Measurements from ENCODE around the gene CELF3.

Gene CELF3

GRCh38 chr1:151720974-151721787, 4.6 kb upstream of the CELF3 start, which contains the start of gene RIIAD1:
Gene RIIAD1, plus strand, starts transcription at chr1:151721522. Its CDS starts 15 bp downstream, at chr1:151721537.
- peak; percentile 81 for DNase-seq (ENCODE audit: low spot score)

GRCh38 chr1:151720554-151720953, 4.0 kb upstream of the CELF3 start:
- DNase-seq (ENCODE audit: low spot score), result peak; percentile 64

- no peak for DNase-seq (ENCODE audit: low spot score)
Measured at GRCh38 chr1:151720125-151720524, 3.5 kb upstream of the CELF3 start.

- DNase-seq (ENCODE audit: low spot score), result no peak
Measured at GRCh38 chr1:151718666-151719065, 2.1 kb upstream of the CELF3 start.

GRCh38 chr1:151718011-151718431, 1.4 kb upstream of the CELF3 start:
- peak; percentile 56 for DNase-seq (ENCODE audit: low spot score)

- DNase-seq (ENCODE audit: low spot score), result no peak
Measured at GRCh38 chr1:151716405-151716762, 219 bp downstream of the CELF3 start.

- no peak for DNase-seq (ENCODE audit: low spot score)
Measured at GRCh38 chr1:151715726-151716404, 738 bp downstream of the CELF3 start.

GRCh38 chr1:151714820-151715725, 1.5 kb downstream of the CELF3 start:
- no peak for DNase-seq (ENCODE audit: low spot score)

GRCh38 chr1:151713874-151714273, 2.7 kb downstream of the CELF3 start:
- DNase-seq (ENCODE audit: low spot score), result no peak

- no peak for DNase-seq (ENCODE audit: low spot score)
Measured at GRCh38 chr1:151713044-151713443, 3.6 kb downstream of the CELF3 start.

GRCh38 chr1:151711951-151712350, 4.7 kb downstream of the CELF3 start:
- DNase-seq (ENCODE audit: low spot score), result no peak

- no peak for DNase-seq (ENCODE audit: low spot score)
Measured at GRCh38 chr1:151711044-151711800, 5.4 kb downstream of the CELF3 start.

GRCh38 chr1:151710187-151710840, 6.3 kb downstream of the CELF3 start:
- DNase-seq (ENCODE audit: low spot score), result peak; percentile 42

- DNase-seq (ENCODE audit: low spot score), result no peak
Measured at GRCh38 chr1:151708891-151709290, 7.7 kb downstream of the CELF3 start.

GRCh38 chr1:151707541-151708065, 9.0 kb downstream of the CELF3 start:
- DNase-seq (ENCODE audit: low spot score), result no peak

GRCh38 chr1:151706464-151707415, 9.9 kb downstream of the CELF3 start:
- DNase-seq (ENCODE audit: low spot score), result no peak

GRCh38 chr1:151705753-151706463, 10.7 kb downstream of the CELF3 start:
- DNase-seq (ENCODE audit: low spot score), result no peak

GRCh38 chr1:151705146-151705545, 11.5 kb downstream of the CELF3 start:
- DNase-seq (ENCODE audit: low spot score), result no peak

GRCh38 chr1:151704246-151704645, 12.4 kb downstream of the CELF3 start:
- DNase-seq (ENCODE audit: low spot score), result no peak
